DND-41 (cell line): Measurements from ENCODE around the gene AOPEP.

Source experiments
- EZH2 ChIP-seq: IDR thresholded peaks from 3 replicates; pipeline ENCODE4 v1.6.1; 2012; ENCODE audit warnings: borderline replicate concordance, low read depth, mild to moderate bottlenecking, moderate library complexity, low read length, inconsistent platforms; ENCODE audit not compliant: severe bottlenecking
- TF ChIP-seq, protein P1 (sequence below): IDR thresholded peaks from 2 replicates; pipeline ENCODE4 v1.5.1; 2012; ENCODE audit warnings: borderline replicate concordance, low read length, moderate library complexity, mild to moderate bottlenecking; ENCODE audit not compliant: poor library complexity, severe bottlenecking; ENCODE audit errors: extremely low read depth

DNA sequence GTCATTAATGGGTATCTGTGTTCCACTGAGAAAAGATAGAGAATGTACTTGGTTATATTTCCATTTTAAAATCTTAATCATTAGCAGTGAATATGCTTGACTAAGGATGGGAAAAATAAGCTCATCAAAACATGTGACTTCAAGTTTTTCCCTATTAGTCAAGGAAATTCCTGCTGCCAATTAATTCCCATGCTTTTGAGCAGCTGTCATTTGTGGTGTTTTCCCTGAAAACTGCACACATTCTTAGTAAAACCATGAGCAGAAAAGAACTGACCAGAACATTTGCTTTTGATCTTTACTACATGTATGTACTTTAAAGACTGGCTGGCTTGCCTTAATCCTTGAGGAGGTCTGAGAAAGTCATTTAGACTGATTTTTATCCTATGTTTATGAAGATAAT lies 75.2 kb downstream of the AOPEP start:
- TF ChIP-seq, protein P1, sequence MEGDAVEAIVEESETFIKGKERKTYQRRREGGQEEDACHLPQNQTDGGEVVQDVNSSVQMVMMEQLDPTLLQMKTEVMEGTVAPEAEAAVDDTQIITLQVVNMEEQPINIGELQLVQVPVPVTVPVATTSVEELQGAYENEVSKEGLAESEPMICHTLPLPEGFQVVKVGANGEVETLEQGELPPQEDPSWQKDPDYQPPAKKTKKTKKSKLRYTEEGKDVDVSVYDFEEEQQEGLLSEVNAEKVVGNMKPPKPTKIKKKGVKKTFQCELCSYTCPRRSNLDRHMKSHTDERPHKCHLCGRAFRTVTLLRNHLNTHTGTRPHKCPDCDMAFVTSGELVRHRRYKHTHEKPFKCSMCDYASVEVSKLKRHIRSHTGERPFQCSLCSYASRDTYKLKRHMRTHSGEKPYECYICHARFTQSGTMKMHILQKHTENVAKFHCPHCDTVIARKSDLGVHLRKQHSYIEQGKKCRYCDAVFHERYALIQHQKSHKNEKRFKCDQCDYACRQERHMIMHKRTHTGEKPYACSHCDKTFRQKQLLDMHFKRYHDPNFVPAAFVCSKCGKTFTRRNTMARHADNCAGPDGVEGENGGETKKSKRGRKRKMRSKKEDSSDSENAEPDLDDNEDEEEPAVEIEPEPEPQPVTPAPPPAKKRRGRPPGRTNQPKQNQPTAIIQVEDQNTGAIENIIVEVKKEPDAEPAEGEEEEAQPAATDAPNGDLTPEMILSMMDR, result no peak
- no peak for TF ChIP-seq EZH2
